OCI-LY1 (cell line): Measurements from ENCODE around the gene ADAMTSL2.

Experiments
- H2AFZ ChIP-seq: fragments of 200-600 bp; sonication (generic), shearing (Covaris generic); 2 replicates; pipeline ENCODE4 v1.6.0; 2014; ENCODE audit warnings: antibody characterized with exemption, mild to moderate bottlenecking, low read length
- H3F3A ChIP-seq: fragments of 200-600 bp; sonication (generic), shearing (Covaris generic); 2 replicates; pipeline ENCODE4 v1.6.0; 2014; ENCODE audit warnings: mild to moderate bottlenecking, antibody characterized with exemption, low read length, moderate library complexity; ENCODE audit not compliant: insufficient read depth
- H3K27ac ChIP-seq: fragments of 200-600 bp; sonication (generic); 2 replicates; pipeline ENCODE4 v1.5.1; 2014; ENCODE audit warnings: low read length, mixed run types, mild to moderate bottlenecking, low read depth; ENCODE audit not compliant: poor library complexity, severe bottlenecking
- H3K27me3 ChIP-seq: fragments of 200-600 bp; sonication (generic); 2 replicates; pipeline ENCODE4 v1.6.0; 2014; ENCODE audit warnings: antibody characterized with exemption, mild to moderate bottlenecking, low read length, moderate library complexity; ENCODE audit not compliant: insufficient read depth
- H3K36me3 ChIP-seq: fragments of 200-600 bp; sonication (generic); 2 replicates; pipeline ENCODE4 v1.6.1; 2014; ENCODE audit warnings: mild to moderate bottlenecking, antibody characterized with exemption, low read length, moderate library complexity, mixed read lengths; ENCODE audit not compliant: insufficient read depth
- H3K4me1 ChIP-seq: fragments of 200-600 bp; sonication (generic); 2 replicates; pipeline ENCODE4 v1.5.1; 2014; ENCODE audit warnings: mild to moderate bottlenecking, low read length, moderate library complexity; ENCODE audit not compliant: insufficient read depth, severe bottlenecking
- H3K4me2 ChIP-seq: fragments of 200-600 bp; sonication (generic), shearing (Covaris generic); 2 replicates; pipeline ENCODE4 v1.6.1; 2014; ENCODE audit warnings: low read length
- H3K4me3 ChIP-seq: fragments of 200-600 bp; sonication (generic); 2 replicates; pipeline ENCODE4 v1.5.1; 2014; ENCODE audit warnings: low read length, low read depth, mild to moderate bottlenecking, mixed read lengths; ENCODE audit not compliant: poor library complexity, severe bottlenecking
- H3K79me2 ChIP-seq: fragments of 200-600 bp; shearing (Covaris generic); 2 replicates; pipeline ENCODE4 v1.6.1; 2016; ENCODE audit warnings: mixed run types, low read length, mixed read lengths; ENCODE audit not compliant: insufficient read depth
- H3K9ac ChIP-seq: fragments of 200-600 bp; sonication (generic), shearing (Covaris generic); 2 replicates; pipeline ENCODE4 v1.6.1; 2014; ENCODE audit warnings: mild to moderate bottlenecking, low read length, mixed read lengths
- H3K9me2 ChIP-seq: fragments of 200-600 bp; sonication (generic), shearing (Covaris generic); 2 replicates; pipeline ENCODE4 v1.6.1; 2014; ENCODE audit warnings: low read depth, mild to moderate bottlenecking, low read length, mixed read lengths
- H3K9me3 ChIP-seq: fragments of 200-600 bp; shearing (Covaris generic); 2 replicates; pipeline ENCODE4 v1.6.1; 2014; ENCODE audit warnings: low read length, mixed read lengths
- H4K20me1 ChIP-seq: fragments of 200-600 bp; sonication (generic), shearing (Covaris generic); 2 replicates; pipeline ENCODE4 v1.6.0; 2016; ENCODE audit warnings: mild to moderate bottlenecking, low read length; ENCODE audit not compliant: insufficient read depth
- CTCF ChIP-seq: fragments of 200-600 bp; sonication (generic), shearing (Covaris generic); IDR thresholded peaks from 2 replicates; pipeline ENCODE4 v1.5.1; 2017; ENCODE audit warnings: mild to moderate bottlenecking, antibody characterized with exemption, low read length, moderate library complexity, mixed read lengths
- EZH2 ChIP-seq: fragments of 200-600 bp; sonication (generic), shearing (Covaris generic); IDR thresholded peaks from 2 replicates; pipeline ENCODE4 v1.8.0; 2017; ENCODE audit warnings: borderline replicate concordance, mixed run types, mild to moderate bottlenecking, antibody characterized with exemption, low read length, moderate library complexity, mixed read lengths

The ADAMTSL2 gene

GRCh38 chr9:133538851-133539833 is 4.6 kb downstream of the ADAMTSL2 start:
- no peak overlapping the region for H3K27ac ChIP-seq
- H4K20me1 ChIP-seq, result no peaks in the 10 kb centered on the region
- no peak overlapping the region for H3K4me3 ChIP-seq
- no peak overlapping the region for H2AFZ ChIP-seq
- H3K4me2 ChIP-seq, result no peak overlapping the region
- H3K9me3 ChIP-seq, result no peaks in the 10 kb centered on the region
- H3K36me3 ChIP-seq, result no peaks in the 10 kb centered on the region
- no peaks in the 10 kb centered on the region for H3K9me2 ChIP-seq
- no peaks in the 10 kb centered on the region for H3K4me1 ChIP-seq
- no peaks in the 10 kb centered on the region for H3K79me2 ChIP-seq
- no peaks in the 10 kb centered on the region for H3F3A ChIP-seq
- H3K9ac ChIP-seq, result no peak overlapping the region
- TF ChIP-seq CTCF (no peak), EZH2 (no peak)
- no peaks in the 10 kb centered on the region; the same call in 1 of the 2 replicates for H3K27me3 ChIP-seq

GRCh38 chr9:133539991-133540697 is 5.6 kb downstream of the ADAMTSL2 start:
- H3K27ac ChIP-seq, result no peak overlapping the region
- H3K9me3 ChIP-seq, result no peaks in the 10 kb centered on the region
- H4K20me1 ChIP-seq, result no peaks in the 10 kb centered on the region
- no peaks in the 10 kb centered on the region for H3K36me3 ChIP-seq
- no peak overlapping the region for H2AFZ ChIP-seq
- H3K27me3 ChIP-seq, result no peaks in the 10 kb centered on the region; the same call in 1 of the 2 replicates
- no peak overlapping the region for H3K4me3 ChIP-seq
- no peak overlapping the region for H3K4me2 ChIP-seq
- H3F3A ChIP-seq, result no peaks in the 10 kb centered on the region
- no peaks in the 10 kb centered on the region for H3K79me2 ChIP-seq
- H3K9ac ChIP-seq, result no peak overlapping the region
- no peaks in the 10 kb centered on the region for H3K9me2 ChIP-seq
- no peaks in the 10 kb centered on the region for H3K4me1 ChIP-seq
- no peak for TF ChIP-seq CTCF
- TF ChIP-seq EZH2, result no peak

GRCh38 chr9:133540698-133541025 is 6.2 kb downstream of the ADAMTSL2 start:
- Histone ChIP-seq H2AFZ (no peak overlapping the region), H4K20me1 (no peaks in the 10 kb centered on the region), H3K36me3 (no peaks in the 10 kb centered on the region), H3K4me1 (no peaks in the 10 kb centered on the region), H3K79me2 (no peaks in the 10 kb centered on the region), H3K4me2 (no peak overlapping the region), H3K4me3 (no peak overlapping the region), H3K9ac (no peak overlapping the region), H3K9me3 (no peaks in the 10 kb centered on the region), H3K27me3 (no peaks in the 10 kb centered on the region; the same call in 1 of the 2 replicates), H3K9me2 (no peaks in the 10 kb centered on the region), H3F3A (no peaks in the 10 kb centered on the region), H3K27ac (no peak overlapping the region)
- TF ChIP-seq EZH2, result no peak
- no peak for TF ChIP-seq CTCF
